ENCODE data around the gene MMP27.

Gene MMP27

GRCh38 chr11:102666331-102666957 lies 39.1 kb downstream of the MMP27 start:
- TF ChIP-seq CTCF (IDR thresholded peaks at IDR 0.05; ENCODE audit: extremely low read depth, missing control alignments): peak; percentile 37
- DNase-seq (ENCODE audit: low spot score): peak; percentile 52

GRCh38 chr11:102664001-102664752 lies 41.4 kb downstream of the MMP27 start:
- peak; percentile 49 for TF ChIP-seq CTCF (IDR thresholded peaks at IDR 0.05; ENCODE audit: extremely low read depth, missing control alignments)
- no peak for DNase-seq (ENCODE audit: low spot score)

- no peak for DNase-seq (ENCODE audit: low spot score)
- TF ChIP-seq CTCF (IDR thresholded peaks at IDR 0.05; ENCODE audit: extremely low read depth, missing control alignments): no peak
Observed at GRCh38 chr11:102662607-102663006, 43.0 kb downstream of the MMP27 start.

- no peak for DNase-seq (ENCODE audit: low spot score)
- TF ChIP-seq CTCF (IDR thresholded peaks at IDR 0.05; ENCODE audit: extremely low read depth, missing control alignments): no peak
Observed at GRCh38 chr11:102661040-102661439, 44.5 kb downstream of the MMP27 start.

DNA sequence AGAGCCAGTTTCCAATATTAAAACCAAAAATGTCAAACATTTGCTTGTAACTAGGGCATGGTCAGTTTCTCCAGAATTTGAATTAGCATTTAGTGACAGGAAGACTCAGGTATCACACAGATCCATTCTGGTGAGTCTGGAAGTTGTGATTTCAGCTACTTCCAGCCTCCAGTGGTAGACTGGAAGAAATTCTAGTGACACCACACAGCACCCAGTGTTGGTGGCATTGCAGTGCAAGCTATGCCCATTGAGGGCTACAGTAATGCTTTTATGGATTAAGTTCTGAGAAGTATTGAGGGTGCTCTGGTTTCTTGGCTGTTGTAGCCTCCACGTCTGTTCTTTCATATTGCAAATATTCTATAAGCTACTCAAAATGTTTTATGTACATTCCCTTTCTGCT lies 49.0 kb downstream of the MMP27 start:
- no peak for DNase-seq (ENCODE audit: low spot score)
- no peak for TF ChIP-seq CTCF (IDR thresholded peaks at IDR 0.05; ENCODE audit: extremely low read depth, missing control alignments)

DNA sequence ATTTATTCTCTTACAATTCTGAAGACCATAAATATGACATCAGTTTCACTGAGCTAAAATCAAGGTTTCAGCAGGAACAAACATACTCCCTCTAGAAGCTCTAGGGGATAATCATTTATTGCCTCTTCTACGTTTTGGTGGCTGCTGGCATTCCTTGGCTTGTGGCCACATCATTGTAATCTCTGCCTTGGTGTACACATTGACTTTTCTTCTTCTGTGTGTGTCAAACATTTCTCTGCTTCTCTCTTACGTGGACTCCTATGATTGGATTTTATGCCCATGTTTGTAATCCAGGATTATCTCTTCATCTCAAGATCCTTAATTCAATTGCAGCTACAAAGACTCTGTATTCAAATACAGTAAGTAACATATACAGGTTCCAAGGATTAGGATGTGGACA lies 50.0 kb downstream of the MMP27 start:
- TF ChIP-seq CTCF (IDR thresholded peaks at IDR 0.05; ENCODE audit: extremely low read depth, missing control alignments): no peak
- DNase-seq (ENCODE audit: low spot score): no peak

GRCh38 chr11:102654761-102655160 lies 50.8 kb downstream of the MMP27 start:
- TF ChIP-seq CTCF (IDR thresholded peaks at IDR 0.05; ENCODE audit: extremely low read depth, missing control alignments): no peak
- no peak for DNase-seq (ENCODE audit: low spot score)
